Fibroblast of lung (primary cell): ENCODE results near the gene GTPBP1.

Source experiments
- EZH2 ChIP-seq: IDR thresholded peaks from 2 replicates; pipeline ENCODE4 v1.5.1; 2012; ENCODE audit warnings: low read length, control low read depth, mild to moderate bottlenecking; ENCODE audit errors: missing control alignments
- TF ChIP-seq, protein P1 (sequence below), 2 donors: IDR thresholded peaks in 1 of 2; conservative IDR thresholded peaks in 1 of 2; 1 replicate in 1 of 2; 2 replicates in 1 of 2; pipeline ENCODE4 v1.5.1; 2011 to 2012; ENCODE audit warnings: low read length in 2 of 2, control low read depth in 1 of 2, inconsistent platforms in 1 of 2, low read depth in 1 of 2, mild to moderate bottlenecking in 1 of 2

- TF ChIP-seq, protein P1, sequence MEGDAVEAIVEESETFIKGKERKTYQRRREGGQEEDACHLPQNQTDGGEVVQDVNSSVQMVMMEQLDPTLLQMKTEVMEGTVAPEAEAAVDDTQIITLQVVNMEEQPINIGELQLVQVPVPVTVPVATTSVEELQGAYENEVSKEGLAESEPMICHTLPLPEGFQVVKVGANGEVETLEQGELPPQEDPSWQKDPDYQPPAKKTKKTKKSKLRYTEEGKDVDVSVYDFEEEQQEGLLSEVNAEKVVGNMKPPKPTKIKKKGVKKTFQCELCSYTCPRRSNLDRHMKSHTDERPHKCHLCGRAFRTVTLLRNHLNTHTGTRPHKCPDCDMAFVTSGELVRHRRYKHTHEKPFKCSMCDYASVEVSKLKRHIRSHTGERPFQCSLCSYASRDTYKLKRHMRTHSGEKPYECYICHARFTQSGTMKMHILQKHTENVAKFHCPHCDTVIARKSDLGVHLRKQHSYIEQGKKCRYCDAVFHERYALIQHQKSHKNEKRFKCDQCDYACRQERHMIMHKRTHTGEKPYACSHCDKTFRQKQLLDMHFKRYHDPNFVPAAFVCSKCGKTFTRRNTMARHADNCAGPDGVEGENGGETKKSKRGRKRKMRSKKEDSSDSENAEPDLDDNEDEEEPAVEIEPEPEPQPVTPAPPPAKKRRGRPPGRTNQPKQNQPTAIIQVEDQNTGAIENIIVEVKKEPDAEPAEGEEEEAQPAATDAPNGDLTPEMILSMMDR (conservative IDR thresholded peaks at IDR 0.05 in 1 of 2, IDR thresholded peaks at IDR 0.05 in 1 of 2; ENCODE audit: low read depth in 1 of 2, low read length in 2 of 2), result no peak
- no peak for TF ChIP-seq EZH2
Observed at GRCh38 chr22:38735126-38735464, 29.4 kb downstream of the GTPBP1 start.
